GM19468 (cell line): Measurements from ENCODE around the gene LBH.

Experiments
- ATAC-seq: cut with Tn5 transposase; IDR thresholded peaks from one replicate; pipeline ENCODE4 v1.9.1; 2021; ENCODE audit warnings: mild to moderate bottlenecking, moderate library complexity, moderate number of reproducible peaks; ENCODE audit not compliant: unreplicated experiment; ENCODE audit errors: extremely low read depth

LBH gene

GRCh38 chr2:30293303-30293921 is 62.1 kb downstream of the LBH start:
- ATAC-seq, result no peak

- no peak for ATAC-seq
Measured at GRCh38 chr2:30294133-30294532, 62.8 kb downstream of the LBH start.

- no peak for ATAC-seq
Measured at GRCh38 chr2:30296496-30296895, 65.2 kb downstream of the LBH start.

GRCh38 chr2:30298302-30298701 is 67.0 kb downstream of the LBH start:
- ATAC-seq, result no peak

DNA sequence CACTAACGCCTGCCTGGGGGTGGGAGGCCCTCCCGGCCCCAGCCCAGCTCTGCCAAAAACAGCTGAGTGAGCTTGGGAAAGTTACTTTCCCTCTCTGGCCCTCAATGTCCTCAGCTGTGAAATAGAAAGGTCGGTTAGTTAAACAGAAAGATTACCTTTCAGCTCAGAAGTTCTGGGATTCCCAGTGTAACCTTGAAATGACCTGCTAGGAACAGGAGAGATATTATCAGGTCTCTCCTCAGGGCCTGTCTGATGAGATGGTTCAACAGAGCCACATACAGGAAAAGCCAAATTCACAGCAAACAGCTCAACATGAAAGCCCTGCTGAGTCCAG is 68.8 kb downstream of the LBH start:
- no peak for ATAC-seq

- ATAC-seq, result no peak
Measured at GRCh38 chr2:30300456-30301221, 69.3 kb downstream of the LBH start.

GRCh38 chr2:30301551-30301950 is 70.2 kb downstream of the LBH start:
- ATAC-seq, result no peak

DNA sequence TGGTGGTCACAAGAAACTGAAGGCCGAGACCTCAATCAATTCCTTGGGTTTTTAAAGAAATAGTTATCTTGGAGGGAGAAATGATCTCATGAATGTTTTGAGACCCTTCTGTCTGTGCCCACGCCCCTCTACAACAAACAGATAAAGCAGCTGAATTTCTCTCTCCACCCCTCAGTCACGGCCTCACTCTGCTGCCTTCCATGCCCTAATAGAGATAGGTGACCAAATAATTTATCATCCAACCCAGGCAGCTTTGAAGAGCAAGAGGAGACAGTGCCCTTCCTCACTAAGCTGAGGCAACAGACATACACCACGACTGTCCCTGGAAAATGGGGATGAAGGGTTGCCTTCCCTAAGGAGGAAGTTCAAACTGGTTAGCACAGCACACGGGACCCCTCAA is 71.2 kb downstream of the LBH start:
- no peak for ATAC-seq

GRCh38 chr2:30303095-30303494 is 71.8 kb downstream of the LBH start:
- no peak for ATAC-seq

DNA sequence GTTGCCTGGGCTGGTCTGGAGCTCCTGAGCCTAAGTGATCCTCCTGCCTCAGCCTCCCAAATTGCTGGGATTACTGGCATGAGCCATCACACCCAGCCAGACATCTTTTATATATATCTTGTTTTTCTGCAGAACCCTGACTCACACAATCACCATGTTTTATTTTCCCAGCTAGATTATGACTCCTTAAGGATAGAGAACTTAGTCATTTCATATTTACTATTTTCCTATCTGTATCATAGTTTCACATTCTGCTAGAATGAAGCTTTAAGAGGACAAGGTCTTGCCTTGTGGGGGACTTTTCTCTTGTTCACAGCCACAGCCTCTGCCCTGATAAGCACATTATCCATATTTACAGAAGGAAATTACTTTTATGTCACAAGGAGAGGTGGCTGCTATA is 73.9 kb downstream of the LBH start:
- no peak for ATAC-seq

DNA sequence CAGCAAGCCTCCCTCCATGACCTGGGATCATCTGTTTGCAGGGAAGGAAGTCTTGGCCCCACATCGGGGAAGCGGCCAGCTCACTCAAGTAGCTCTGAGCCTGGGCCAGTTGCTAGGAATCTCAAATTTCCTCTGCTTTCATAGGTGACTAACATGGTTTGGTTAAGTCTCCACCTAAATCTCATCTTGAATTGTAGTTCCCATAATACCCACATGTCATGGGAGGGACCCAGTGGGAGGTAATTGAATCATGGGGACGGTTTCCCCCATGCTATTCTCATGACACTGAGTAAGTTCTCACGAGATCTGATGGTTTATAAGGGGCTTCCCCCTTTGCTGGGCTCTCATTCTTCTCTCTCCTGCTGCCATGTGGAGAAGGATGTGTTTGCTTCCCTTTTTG is 75.2 kb downstream of the LBH start:
- no peak for ATAC-seq

DNA sequence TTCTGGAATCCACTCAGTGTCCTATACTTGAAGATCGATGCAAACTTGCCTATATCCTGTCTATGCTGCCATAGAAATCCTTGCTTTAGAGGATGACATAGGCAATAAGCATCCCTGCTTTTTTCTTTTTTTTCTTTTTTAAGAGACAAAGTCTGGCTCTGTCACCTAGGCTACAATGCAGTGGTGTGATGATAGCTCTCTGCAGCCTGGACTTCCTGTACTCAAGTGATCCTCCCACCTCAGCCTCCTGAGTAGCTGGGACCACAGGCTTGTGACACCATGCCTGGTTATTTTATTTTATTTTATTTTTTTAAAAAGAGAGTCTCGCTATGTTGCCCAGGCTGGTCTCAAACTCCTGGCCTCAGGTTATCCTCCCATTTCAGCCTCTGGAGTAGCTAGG is 76.9 kb downstream of the LBH start:
- no peak for ATAC-seq
